CD4-positive, alpha-beta T cell (primary cell): ENCODE measurements around the gene ARHGEF37. TPM values are rescaled to one million over a fixed set of nuclear protein-coding genes. Genes with fewer than 3 reads are reported as not detected.

Experiments
- ATAC-seq: fragments of 200-7000 bp; cut with Tn5 transposase; one replicate; pipeline ENCODE4 v1.10.0; 2022; ENCODE audit warnings: mild to moderate bottlenecking; ENCODE audit not compliant: poor library complexity
- CTCF ChIA-PET: fragments of 350-600 bp; sonication (Branson Sonifier 250); formaldehyde crosslinking; loops from one replicate; lab custom pipeline; 2021; ENCODE audit warnings: antibody characterized with exemption, inconsistent platforms; lab: Charles Lee
- POLR2A ChIA-PET: fragments of 350-600 bp; sonication (Branson Sonifier 250); formaldehyde crosslinking; loops from one replicate; lab custom pipeline; 2021; ENCODE audit warnings: antibody characterized with exemption, inconsistent platforms; lab: Charles Lee
- DNase-seq, 14 experiments: peaks; one replicate each; pipeline ENCODE4 v3.0.0-alpha.2; 2013 to 2020; ENCODE audit warnings: mixed read lengths in 2 of 14
- H3K27ac ChIP-seq, 2 donors: one replicate each; pipeline versions ENCODE4 v1.5.1 to v1.7.0; 2013; ENCODE audit warnings: low read length in 2 of 2, low read depth in 1 of 2, mild to moderate bottlenecking in 1 of 2
- H3K27me3 ChIP-seq, 2 experiments: 1 replicate in 1 of 2; 2 replicates in 1 of 2; pipeline versions ENCODE4 v1.6.1 to v1.7.0; 2013; ENCODE audit warnings: low read length in 2 of 2, control low read depth in 1 of 2, mild to moderate bottlenecking in 1 of 2, moderate library complexity in 1 of 2; ENCODE audit not compliant: insufficient read depth in 2 of 2, control insufficient read depth in 1 of 2
- H3K36me3 ChIP-seq: one replicate; pipeline ENCODE4 v1.6.1; 2013; ENCODE audit warnings: low read length, control low read depth; ENCODE audit not compliant: insufficient read depth
- H3K4me1 ChIP-seq: one replicate; pipeline ENCODE4 v1.6.1; 2013; ENCODE audit warnings: low read length, control low read depth; ENCODE audit not compliant: insufficient read depth
- H3K4me3 ChIP-seq: one replicate; pipeline ENCODE4 v1.5.1; 2013; ENCODE audit warnings: mild to moderate bottlenecking, low read length, moderate library complexity
- H3K9me3 ChIP-seq, 2 experiments: 1 replicate in 1 of 2; 2 replicates in 1 of 2; pipeline versions ENCODE4 v1.6.1 to v1.7.0; 2013; ENCODE audit warnings: low read length in 2 of 2, mild to moderate bottlenecking in 2 of 2, control low read depth in 1 of 2, moderate library complexity in 1 of 2; ENCODE audit not compliant: control insufficient read depth in 1 of 2, insufficient read depth in 1 of 2
- H3K27ac Mint-ChIP-seq: one replicate; pipeline ENCODE4 v1.8.0; 2020; ENCODE audit warnings: mixed read lengths
- H3K27me3 Mint-ChIP-seq: one replicate; pipeline ENCODE4 v1.8.0; 2021; ENCODE audit warnings: mixed read lengths
- H3K36me3 Mint-ChIP-seq: one replicate; pipeline ENCODE4 v1.8.0; 2021; ENCODE audit warnings: low read depth, mixed read lengths
- H3K4me1 Mint-ChIP-seq: one replicate; pipeline ENCODE4 v1.8.0; 2021; ENCODE audit warnings: low read depth, mixed read lengths
- H3K4me3 Mint-ChIP-seq: one replicate; pipeline ENCODE4 v1.8.0; 2020; ENCODE audit warnings: mild to moderate bottlenecking, mixed read lengths
- H3K9me3 Mint-ChIP-seq: one replicate; pipeline ENCODE4 v1.8.0; 2020; ENCODE audit warnings: mixed read lengths
- CTCF ChIP-seq: fragments of 200-600 bp; IDR thresholded peaks from one replicate; pipeline ENCODE4 v1.8.0; 2022; ENCODE audit warnings: antibody characterized with exemption, mild to moderate bottlenecking
- intact Hi-C, 2 experiments: fragments of 100-400 bp; cut with DNase I in 1 of 2; cut with micrococcal nuclease in 1 of 2; formaldehyde crosslinking; loops; one replicate each; pipeline versions ENCODE4 v1.15.1 to v1.9.0; 2023 to 2025; cut with DNase I, micrococcal nuclease
- total RNA-seq, 174 experiments: library from RNA in 2 of 174; stranded (reverse) in 2 of 174; gene quantifications; one replicate each; pipeline ENCODE4 v1.2.3 and lab custom pipeline; 2021 to 2026

Gene ARHGEF37
- total RNA-seq, 2 experiments from 2014 or later: 0.41 TPM; not detected in 1

- Histone ChIP-seq H3K27ac (no peak overlapping the region), H3K27me3 (no peaks in the 10 kb centered on the region), H3K36me3 (no peaks in the 10 kb centered on the region), H3K9me3 (no peaks in the 10 kb centered on the region), H3K4me1 (peaks cover 2% of the 10 kb centered on the region), H3K4me3 (no peak overlapping the region)
- intact Hi-C loops: loop anchor here (2.0 to 5.0 kb wide), 2 partner anchors 582 to 583 kb away; no protein-coding TSS in a partner anchor
- no peaks in the 10 kb centered on the region for H3K36me3 Mint-ChIP-seq
- DNase-seq (no peak), ATAC-seq (no peak)
- H3K4me3 Mint-ChIP-seq: no peak overlapping the region
- no peaks in the 10 kb centered on the region for H3K4me1 Mint-ChIP-seq
- no peak overlapping the region for H3K27ac Mint-ChIP-seq
- ChIA-PET CTCF (interaction anchor here (1.2 to 2.3 kb wide), 2 partner anchors 193 to 355 kb away, joined by 3 to 18 read pairs; no protein-coding TSS in a partner anchor), POLR2A (no interaction called here)
- no peaks in the 10 kb centered on the region for H3K9me3 Mint-ChIP-seq
- H3K27me3 Mint-ChIP-seq: no peaks in the 10 kb centered on the region
- no peak for TF ChIP-seq CTCF
Observed at GRCh38 chr5:149635394-149635793, 54.1 kb downstream of the ARHGEF37 start.

- Histone ChIP-seq H3K9me3 (no peaks in the 10 kb centered on the region), H3K27ac (no peak overlapping the region), H3K27me3 (no peaks in the 10 kb centered on the region), H3K4me1 (peaks cover 2% of the 10 kb centered on the region), H3K4me3 (no peak overlapping the region), H3K36me3 (no peaks in the 10 kb centered on the region)
- intact Hi-C loops: loop anchor here (1.0 to 5.0 kb wide), 3 partner anchors 192 to 581 kb away; no protein-coding TSS in a partner anchor
- ATAC-seq (no peak), DNase-seq (no peak)
- H3K27me3 Mint-ChIP-seq: no peaks in the 10 kb centered on the region
- H3K9me3 Mint-ChIP-seq: no peaks in the 10 kb centered on the region
- no peak overlapping the region for H3K4me3 Mint-ChIP-seq
- H3K36me3 Mint-ChIP-seq: no peaks in the 10 kb centered on the region
- no peaks in the 10 kb centered on the region for H3K4me1 Mint-ChIP-seq
- ChIA-PET CTCF (interaction anchor here (0.8 to 2.3 kb wide), 8 partner anchors 186 to 354 kb away, joined by 3 to 43 read pairs (median 6); no protein-coding TSS in a partner anchor), POLR2A (interaction anchor here (1.1 kb wide), 1 partner anchor 13 kb away, joined by 4 read pairs; no protein-coding TSS in a partner anchor)
- TF ChIP-seq CTCF: no peak
- H3K27ac Mint-ChIP-seq: no peak overlapping the region
Observed at GRCh38 chr5:149636191-149636860, 55.0 kb downstream of the ARHGEF37 start.

- no peaks in the 10 kb centered on the region for H3K36me3 ChIP-seq
- H3K27ac Mint-ChIP-seq: no peak overlapping the region
- no peaks in the 10 kb centered on the region for H3K27me3 Mint-ChIP-seq
- peaks cover 2% of the 10 kb centered on the region for H3K4me1 ChIP-seq
- H3K4me3 ChIP-seq: no peak overlapping the region
- no peaks in the 10 kb centered on the region for H3K9me3 Mint-ChIP-seq
- H3K9me3 ChIP-seq: no peaks in the 10 kb centered on the region
- no peaks in the 10 kb centered on the region for H3K27me3 ChIP-seq
- POLR2A ChIA-PET: interaction anchor here (1.1 kb wide), 1 partner anchor 12 kb away, joined by 4 read pairs; no protein-coding TSS in a partner anchor
- CTCF ChIA-PET: interaction anchor here (0.8 to 2.3 kb wide), 8 partner anchors 186 to 354 kb away, joined by 3 to 43 read pairs (median 6); no protein-coding TSS in a partner anchor
- intact Hi-C loops: loop anchor here (1.0 to 5.0 kb wide), 3 partner anchors 191 to 580 kb away; no protein-coding TSS in a partner anchor
- H3K4me1 Mint-ChIP-seq: no peaks in the 10 kb centered on the region
- ATAC-seq: peak; percentile 57
- TF ChIP-seq CTCF: peak; percentile 92
- H3K36me3 Mint-ChIP-seq: no peaks in the 10 kb centered on the region
- H3K27ac ChIP-seq: no peak overlapping the region
- H3K4me3 Mint-ChIP-seq: no peak overlapping the region
- peak in 8 of 14 experiments; percentile 35 to 83 (median 64) for DNase-seq
Observed at GRCh38 chr5:149636861-149637246, 55.6 kb downstream of the ARHGEF37 start.
